Right lobe of liver (tissue), 4 donors: ENCODE results near the gene SOHLH2.

Experiments used
- CTCF ChIP-seq, 4 donors: fragments of 200-600 bp in 3 of 4; fragments of 450-650 bp in 1 of 4; IDR thresholded peaks; one replicate each; pipeline versions ENCODE4 v1.5.1 to v1.8.0; 2016 to 2022; ENCODE audit warnings: antibody characterized with exemption in 4 of 4, mild to moderate bottlenecking in 2 of 4
- POLR2A ChIP-seq: fragments of 450-650 bp; IDR thresholded peaks from one replicate; pipeline ENCODE4 v1.6.1; 2017; ENCODE audit warnings: antibody characterized with exemption, mild to moderate bottlenecking
- donor health status: DM: no; HTN: no; CAD: no.
- donor health status: DM: no; HTN: no; CAD: no.
- donor health status: DM: no; HTN: yes; CAD: no.

- TF ChIP-seq CTCF (IDR thresholded peaks at IDR 0.05) (no peak), POLR2A (no peak)
These were observed at the start of gene SOHLH2 for GRCh38 chr13:36214163-36214921.
